H1 (cell line): ENCODE results near the gene DIP2B. TPM values are rescaled to one million over a fixed set of nuclear protein-coding genes. Genes with fewer than 3 reads are reported as not detected.

Source experiments
- CBX5 ChIP-seq: fragments of 300-800, 300-1000 bp; sonication (generic); IDR thresholded peaks from 2 replicates; pipeline ENCODE4 v1.7.1; 2016; ENCODE audit warnings: antibody characterized with exemption, low read length, low read depth
- SP4 ChIP-seq: IDR thresholded peaks from 2 replicates; pipeline ENCODE4 v1.6.1; 2012; ENCODE audit warnings: low read length, inconsistent platforms
- polyA plus RNA-seq, 7 experiments: library from polyadenylated mRNA; depleted of rRNA in 3 of 7; stranded (reverse) in 5 of 7; unstranded in 2 of 7; fragments of >200 nt in 5 of 7; fragments of 200-250 nt in 2 of 7; gene quantifications; 1 replicate in 5 of 7; 2 replicates in 1 of 7; 4 replicates in 1 of 7; pipeline versions ENCODE4 v1.2.1 to v1.2.3, GENCODE V29; 2011 to 2013; ENCODE audit warnings: missing spikeins in 2 of 7, mixed read lengths in 2 of 7
- total RNA-seq: library from RNA; stranded (reverse); fragmentation: NEBNext Ultra II Directional; extraction: Animal tissue kit (Norgen Biotek cat#: 25700); gene quantifications from 2 replicates; pipeline ENCODE4 v1.2.1, GENCODE V29; 2021
- TF ChIP-seq, protein P1 (sequence below): fragments of 300-600 bp; sonication (generic); IDR thresholded peaks from 2 replicates; pipeline ENCODE4 v1.7.1; 2012; ENCODE audit warnings: low read length, moderate library complexity, mild to moderate bottlenecking, inconsistent platforms; ENCODE audit not compliant: insufficient replicate concordance

The DIP2B gene
- total and polyA plus RNA-seq, 2 of the 8 experiments (the other 6 are each of a cell fraction or from before 2014, with no cell fraction given), result 11.1 to 29.6 TPM

DNA sequence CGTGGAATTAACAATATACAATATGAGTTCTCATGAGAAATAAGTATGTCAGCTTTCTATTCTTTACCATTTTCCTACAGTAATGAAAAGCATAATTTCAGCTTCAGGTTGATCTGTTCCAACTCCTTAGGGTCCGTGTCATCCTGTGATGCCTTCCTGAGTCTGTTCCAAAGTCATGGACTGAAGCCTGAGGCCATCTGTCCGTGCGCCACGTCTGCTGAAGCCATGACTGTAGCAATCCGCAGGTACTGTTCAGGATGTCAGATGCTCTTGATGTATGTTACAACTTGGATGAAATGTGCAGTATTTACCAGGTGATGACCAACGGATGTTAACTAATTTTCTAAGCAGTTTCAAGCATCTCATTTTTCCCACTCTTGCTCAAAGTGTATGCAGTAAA, 192.1 kb downstream of the DIP2B start (continued):
- TF ChIP-seq, protein P1, sequence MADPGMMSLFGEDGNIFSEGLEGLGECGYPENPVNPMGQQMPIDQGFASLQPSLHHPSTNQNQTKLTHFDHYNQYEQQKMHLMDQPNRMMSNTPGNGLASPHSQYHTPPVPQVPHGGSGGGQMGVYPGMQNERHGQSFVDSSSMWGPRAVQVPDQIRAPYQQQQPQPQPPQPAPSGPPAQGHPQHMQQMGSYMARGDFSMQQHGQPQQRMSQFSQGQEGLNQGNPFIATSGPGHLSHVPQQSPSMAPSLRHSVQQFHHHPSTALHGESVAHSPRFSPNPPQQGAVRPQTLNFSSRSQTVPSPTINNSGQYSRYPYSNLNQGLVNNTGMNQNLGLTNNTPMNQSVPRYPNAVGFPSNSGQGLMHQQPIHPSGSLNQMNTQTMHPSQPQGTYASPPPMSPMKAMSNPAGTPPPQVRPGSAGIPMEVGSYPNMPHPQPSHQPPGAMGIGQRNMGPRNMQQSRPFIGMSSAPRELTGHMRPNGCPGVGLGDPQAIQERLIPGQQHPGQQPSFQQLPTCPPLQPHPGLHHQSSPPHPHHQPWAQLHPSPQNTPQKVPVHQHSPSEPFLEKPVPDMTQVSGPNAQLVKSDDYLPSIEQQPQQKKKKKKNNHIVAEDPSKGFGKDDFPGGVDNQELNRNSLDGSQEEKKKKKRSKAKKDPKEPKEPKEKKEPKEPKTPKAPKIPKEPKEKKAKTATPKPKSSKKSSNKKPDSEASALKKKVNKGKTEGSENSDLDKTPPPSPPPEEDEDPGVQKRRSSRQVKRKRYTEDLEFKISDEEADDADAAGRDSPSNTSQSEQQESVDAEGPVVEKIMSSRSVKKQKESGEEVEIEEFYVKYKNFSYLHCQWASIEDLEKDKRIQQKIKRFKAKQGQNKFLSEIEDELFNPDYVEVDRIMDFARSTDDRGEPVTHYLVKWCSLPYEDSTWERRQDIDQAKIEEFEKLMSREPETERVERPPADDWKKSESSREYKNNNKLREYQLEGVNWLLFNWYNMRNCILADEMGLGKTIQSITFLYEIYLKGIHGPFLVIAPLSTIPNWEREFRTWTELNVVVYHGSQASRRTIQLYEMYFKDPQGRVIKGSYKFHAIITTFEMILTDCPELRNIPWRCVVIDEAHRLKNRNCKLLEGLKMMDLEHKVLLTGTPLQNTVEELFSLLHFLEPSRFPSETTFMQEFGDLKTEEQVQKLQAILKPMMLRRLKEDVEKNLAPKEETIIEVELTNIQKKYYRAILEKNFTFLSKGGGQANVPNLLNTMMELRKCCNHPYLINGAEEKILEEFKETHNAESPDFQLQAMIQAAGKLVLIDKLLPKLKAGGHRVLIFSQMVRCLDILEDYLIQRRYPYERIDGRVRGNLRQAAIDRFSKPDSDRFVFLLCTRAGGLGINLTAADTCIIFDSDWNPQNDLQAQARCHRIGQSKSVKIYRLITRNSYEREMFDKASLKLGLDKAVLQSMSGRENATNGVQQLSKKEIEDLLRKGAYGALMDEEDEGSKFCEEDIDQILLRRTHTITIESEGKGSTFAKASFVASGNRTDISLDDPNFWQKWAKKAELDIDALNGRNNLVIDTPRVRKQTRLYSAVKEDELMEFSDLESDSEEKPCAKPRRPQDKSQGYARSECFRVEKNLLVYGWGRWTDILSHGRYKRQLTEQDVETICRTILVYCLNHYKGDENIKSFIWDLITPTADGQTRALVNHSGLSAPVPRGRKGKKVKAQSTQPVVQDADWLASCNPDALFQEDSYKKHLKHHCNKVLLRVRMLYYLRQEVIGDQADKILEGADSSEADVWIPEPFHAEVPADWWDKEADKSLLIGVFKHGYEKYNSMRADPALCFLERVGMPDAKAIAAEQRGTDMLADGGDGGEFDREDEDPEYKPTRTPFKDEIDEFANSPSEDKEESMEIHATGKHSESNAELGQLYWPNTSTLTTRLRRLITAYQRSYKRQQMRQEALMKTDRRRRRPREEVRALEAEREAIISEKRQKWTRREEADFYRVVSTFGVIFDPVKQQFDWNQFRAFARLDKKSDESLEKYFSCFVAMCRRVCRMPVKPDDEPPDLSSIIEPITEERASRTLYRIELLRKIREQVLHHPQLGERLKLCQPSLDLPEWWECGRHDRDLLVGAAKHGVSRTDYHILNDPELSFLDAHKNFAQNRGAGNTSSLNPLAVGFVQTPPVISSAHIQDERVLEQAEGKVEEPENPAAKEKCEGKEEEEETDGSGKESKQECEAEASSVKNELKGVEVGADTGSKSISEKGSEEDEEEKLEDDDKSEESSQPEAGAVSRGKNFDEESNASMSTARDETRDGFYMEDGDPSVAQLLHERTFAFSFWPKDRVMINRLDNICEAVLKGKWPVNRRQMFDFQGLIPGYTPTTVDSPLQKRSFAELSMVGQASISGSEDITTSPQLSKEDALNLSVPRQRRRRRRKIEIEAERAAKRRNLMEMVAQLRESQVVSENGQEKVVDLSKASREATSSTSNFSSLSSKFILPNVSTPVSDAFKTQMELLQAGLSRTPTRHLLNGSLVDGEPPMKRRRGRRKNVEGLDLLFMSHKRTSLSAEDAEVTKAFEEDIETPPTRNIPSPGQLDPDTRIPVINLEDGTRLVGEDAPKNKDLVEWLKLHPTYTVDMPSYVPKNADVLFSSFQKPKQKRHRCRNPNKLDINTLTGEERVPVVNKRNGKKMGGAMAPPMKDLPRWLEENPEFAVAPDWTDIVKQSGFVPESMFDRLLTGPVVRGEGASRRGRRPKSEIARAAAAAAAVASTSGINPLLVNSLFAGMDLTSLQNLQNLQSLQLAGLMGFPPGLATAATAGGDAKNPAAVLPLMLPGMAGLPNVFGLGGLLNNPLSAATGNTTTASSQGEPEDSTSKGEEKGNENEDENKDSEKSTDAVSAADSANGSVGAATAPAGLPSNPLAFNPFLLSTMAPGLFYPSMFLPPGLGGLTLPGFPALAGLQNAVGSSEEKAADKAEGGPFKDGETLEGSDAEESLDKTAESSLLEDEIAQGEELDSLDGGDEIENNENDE, result no peak
- no peak for TF ChIP-seq SP4
- no peak for TF ChIP-seq CBX5
